K562 (cell line): ENCODE results near the gene PRTFDC1. TPM values are rescaled to one million over a fixed set of nuclear protein-coding genes. Genes with fewer than 3 reads are reported as not detected.
A peak's percentile ranks its signal among the peaks of the same experiment; 100 is the strongest.

Experiments
- AFF4 ChIP-seq: sonication (generic); formaldehyde crosslinking; IDR thresholded peaks from 2 replicates; pipeline ENCODE4 v1.8.0; 2023; ENCODE audit warnings: mild to moderate bottlenecking, missing genetic modification reagents
- ARID1B ChIP-seq: fragments of 450-650 bp; IDR thresholded peaks from 2 replicates; pipeline ENCODE4 v1.6.1; 2016; ENCODE audit warnings: antibody characterized with exemption, mild to moderate bottlenecking, inconsistent platforms
- ATF6 ChIP-seq: sonication (generic); formaldehyde crosslinking; IDR thresholded peaks from 2 replicates; pipeline ENCODE4 v1.4.0; 2020; ENCODE audit warnings: mild to moderate bottlenecking, missing genetic modification reagents
- CBX1 ChIP-seq: sonication (generic); IDR thresholded peaks from 2 replicates; pipeline ENCODE4 v1.6.1; 2016; ENCODE audit warnings: antibody characterized with exemption, low read depth, mild to moderate bottlenecking
- EP400 ChIP-seq: fragments of 450-650 bp; IDR thresholded peaks from 2 replicates; pipeline ENCODE4 v1.6.1; 2017; ENCODE audit warnings: antibody characterized with exemption, mild to moderate bottlenecking, moderate library complexity
- ESRRA ChIP-seq: fragments of 450-650 bp; IDR thresholded peaks from 2 replicates; pipeline ENCODE4 v1.6.1; 2014; ENCODE audit warnings: low read depth, mild to moderate bottlenecking, moderate library complexity, borderline replicate concordance
- ETS1 ChIP-seq: conservative IDR thresholded peaks from 2 replicates; pipeline ENCODE4 v1.6.1; 2011; ENCODE audit warnings: low read depth, mild to moderate bottlenecking, low read length; ENCODE audit not compliant: control insufficient read depth
- FOXP4 ChIP-seq: sonication (generic); formaldehyde crosslinking; IDR thresholded peaks from 2 replicates; pipeline ENCODE4 v1.8.0; 2022; ENCODE audit warnings: mild to moderate bottlenecking, missing genetic modification reagents, borderline replicate concordance
- HES1 ChIP-seq: fragments of 450-650 bp; IDR thresholded peaks from 2 replicates; pipeline ENCODE4 v1.6.1; 2016; ENCODE audit warnings: low read depth, mild to moderate bottlenecking, moderate library complexity
- ILK ChIP-seq: fragments of 450-650 bp; IDR thresholded peaks from 2 replicates; pipeline ENCODE4 v1.6.1; 2016; ENCODE audit warnings: missing genetic modification characterization, low read depth, mild to moderate bottlenecking, missing compliant biosample characterization, moderate library complexity, borderline replicate concordance
- NCOR1 ChIP-seq: fragments of 450-650 bp; IDR thresholded peaks from 2 replicates; pipeline ENCODE4 v1.6.1; 2016; ENCODE audit warnings: mild to moderate bottlenecking, moderate library complexity
- RHOXF2B ChIP-seq: fragments of 250-450 bp; sonication (Bioruptor Pico); conservative IDR thresholded peaks from 2 replicates; pipeline ENCODE4 v1.5.1; 2021
- SNAPC5 ChIP-seq: fragments of 250-450 bp; sonication (Bioruptor Pico); IDR thresholded peaks from 2 replicates; pipeline ENCODE4 v1.8.0; 2021; ENCODE audit warnings: moderate library complexity, mild to moderate bottlenecking, inconsistent platforms
- USF1 ChIP-seq: sonication (generic); formaldehyde crosslinking; IDR thresholded peaks from 2 replicates; pipeline ENCODE4 v1.9.0; 2022; ENCODE audit warnings: mild to moderate bottlenecking, missing genetic modification reagents
- XRCC5 ChIP-seq: fragments of 200-400 bp; formaldehyde crosslinking; IDR thresholded peaks from 2 replicates; pipeline ENCODE4 v1.6.1; 2017; ENCODE audit warnings: low read depth, mild to moderate bottlenecking, low read length
- ZKSCAN1 ChIP-seq: fragments of 150-350 bp; IDR thresholded peaks from 2 replicates; pipeline ENCODE4 v1.6.1; 2016; ENCODE audit warnings: low read depth, low read length
- ZNF134 ChIP-seq: fragments of 250-450 bp; sonication (Bioruptor Pico); conservative IDR thresholded peaks from 2 replicates; pipeline ENCODE4 v1.4.0; 2020
- polyA plus RNA-seq, 8 experiments: library from polyadenylated mRNA; depleted of rRNA in 4 of 8; stranded (reverse) in 5 of 8; unstranded in 3 of 8; fragments of >200 nt; fragmentation: Nextera tagmentation in 2 of 8; fragmentation: Illumina TruSeq in 1 of 8; extraction: Ambion mirVana in 2 of 8; extraction: Trizol in 1 of 8; gene quantifications; 2 replicates each; pipeline versions ENCODE4 v1.2.1 to v1.2.3, GENCODE V29; 2011 to 2014; ENCODE audit warnings: inconsistent platforms in 1 of 8, missing spikeins in 1 of 8
- total RNA-seq, 7 experiments: library from RNA; depleted of rRNA in 6 of 7; stranded (reverse); fragments of >200 nt in 6 of 7; fragmentation: Illumina TruSeq in 2 of 7; extraction: Trizol in 2 of 7; gene quantifications; 2 replicates each; pipeline versions ENCODE4 v1.2.1 to v1.2.3, GENCODE V29; 2011 to 2021; ENCODE audit warnings: low replicate concordance in 1 of 7

Gene PRTFDC1
- total and polyA plus RNA-seq, 9 of the 15 experiments (the other 6 are each of a cell fraction or from before 2014, with no cell fraction given), result 7.0 to 27.6 (median 10.0) TPM

- TF ChIP-seq FOXP4 (CRISPR knock-in tag) (no peak), CBX1 (no peak), XRCC5 (no peak), SNAPC5 (no peak), ATF6 (CRISPR knock-in tag) (no peak), AFF4 (CRISPR knock-in tag) (no peak), RHOXF2B (no peak), NCOR1 (peak; percentile 40; the same call in 1 of the 2 replicates), ILK (tag) (no peak), ETS1 (no peak), ZKSCAN1 (no peak), ESRRA (no peak), ARID1B (peak; percentile 84), HES1 (no peak), ZNF134 (CRISPR knock-in tag) (no peak), EP400 (peak; percentile 16; the same call in 1 of the 2 replicates), USF1 (CRISPR knock-in tag) (no peak)
Measured at GRCh38 chr10:24908793-24909423, 43.5 kb downstream of the PRTFDC1 start (continued).
